HepG2 (cell line): ENCODE measurements around the gene LCAT. TPM values are rescaled to one million over a fixed set of nuclear protein-coding genes. Genes with fewer than 3 reads are reported as not detected.

ENCODE experiments used
- AHR ChIP-seq: IDR thresholded peaks from 2 replicates; pipeline ENCODE4 v1.6.1; 2018; ENCODE audit warnings: missing genetic modification reagents, missing compliant biosample characterization
- ARNT2 ChIP-seq: sonication (generic); formaldehyde crosslinking; IDR thresholded peaks from 2 replicates; pipeline ENCODE4 v1.8.0; 2022; ENCODE audit warnings: mild to moderate bottlenecking, low read depth, missing genetic modification reagents, moderate library complexity
- CBFB ChIP-seq: sonication (generic); formaldehyde crosslinking; IDR thresholded peaks from 2 replicates; pipeline ENCODE4 v1.4.0; 2020; ENCODE audit warnings: missing genetic modification reagents
- FOXJ3 ChIP-seq: sonication (generic); formaldehyde crosslinking; IDR thresholded peaks from 2 replicates; pipeline ENCODE4 v1.4.0; 2020; ENCODE audit warnings: missing genetic modification reagents, mild to moderate bottlenecking, borderline replicate concordance
- IRF2 ChIP-seq: IDR thresholded peaks from 2 replicates; pipeline ENCODE4 v1.6.1; 2018; ENCODE audit warnings: missing genetic modification reagents, missing compliant biosample characterization
- NR2F6 ChIP-seq, 2 experiments: IDR thresholded peaks; 2 replicates each; pipeline ENCODE4 v1.6.1; 2016; ENCODE audit warnings: antibody characterized with exemption in 1 of 2, mild to moderate bottlenecking in 1 of 2
- REPIN1 ChIP-seq: sonication (generic); formaldehyde crosslinking; IDR thresholded peaks from 2 replicates; pipeline ENCODE4 v1.8.0; 2022; ENCODE audit warnings: missing genetic modification reagents, low read depth, mild to moderate bottlenecking, borderline replicate concordance
- ZFP36L1 ChIP-seq: sonication (generic); formaldehyde crosslinking; IDR thresholded peaks from 2 replicates; pipeline ENCODE4 v1.8.0; 2022; ENCODE audit warnings: mild to moderate bottlenecking, missing genetic modification reagents, moderate library complexity
- ZNF790 ChIP-seq: sonication (generic); formaldehyde crosslinking; IDR thresholded peaks from 2 replicates; pipeline ENCODE4 v1.8.0; 2022; ENCODE audit warnings: missing genetic modification reagents, mild to moderate bottlenecking, borderline replicate concordance
- polyA plus RNA-seq, 8 experiments: library from polyadenylated mRNA; depleted of rRNA in 3 of 8; stranded (reverse) in 7 of 8; unstranded in 1 of 8; fragments of >200 nt; fragmentation: Illumina TruSeq in 4 of 8; extraction: Trizol in 4 of 8; gene quantifications; 2 replicates each; pipeline versions ENCODE4 v1.2.1 to v1.2.3, GENCODE V29; 2011 to 2016; ENCODE audit warnings: low read depth in 4 of 8, missing spikeins in 1 of 8, mixed read lengths in 1 of 8; ENCODE audit not compliant: insufficient read depth in 1 of 8
- total RNA-seq, 5 experiments: library from RNA; depleted of rRNA; stranded (reverse); fragments of >200 nt; fragmentation: Illumina TruSeq; extraction: Trizol; gene quantifications; 2 replicates each; pipeline ENCODE4 v1.2.3, GENCODE V29; 2016; ENCODE audit warnings: low read depth in 1 of 5
- TF ChIP-seq, protein P1 (sequence below): sonication (generic); formaldehyde crosslinking; IDR thresholded peaks from one replicate; pipeline ENCODE4 v1.5.1; 2020; ENCODE audit warnings: mild to moderate bottlenecking, missing genetic modification reagents; ENCODE audit errors: not compliant biosample characterization
- TF ChIP-seq, protein P2 (sequence below): sonication (generic); formaldehyde crosslinking; IDR thresholded peaks from 2 replicates; pipeline ENCODE4 v1.4.0; 2020; ENCODE audit warnings: missing genetic modification reagents, borderline replicate concordance
- TF ChIP-seq, protein P3 (sequence below): sonication (generic); formaldehyde crosslinking; IDR thresholded peaks from 2 replicates; pipeline ENCODE4 v1.4.0; 2020; ENCODE audit warnings: mild to moderate bottlenecking, missing genetic modification reagents

LCAT gene
- total and polyA plus RNA-seq, 2 of the 13 experiments (the other 11 are each of a cell fraction or from before 2014, with no cell fraction given): 36.1 to 38.9 TPM

DNA sequence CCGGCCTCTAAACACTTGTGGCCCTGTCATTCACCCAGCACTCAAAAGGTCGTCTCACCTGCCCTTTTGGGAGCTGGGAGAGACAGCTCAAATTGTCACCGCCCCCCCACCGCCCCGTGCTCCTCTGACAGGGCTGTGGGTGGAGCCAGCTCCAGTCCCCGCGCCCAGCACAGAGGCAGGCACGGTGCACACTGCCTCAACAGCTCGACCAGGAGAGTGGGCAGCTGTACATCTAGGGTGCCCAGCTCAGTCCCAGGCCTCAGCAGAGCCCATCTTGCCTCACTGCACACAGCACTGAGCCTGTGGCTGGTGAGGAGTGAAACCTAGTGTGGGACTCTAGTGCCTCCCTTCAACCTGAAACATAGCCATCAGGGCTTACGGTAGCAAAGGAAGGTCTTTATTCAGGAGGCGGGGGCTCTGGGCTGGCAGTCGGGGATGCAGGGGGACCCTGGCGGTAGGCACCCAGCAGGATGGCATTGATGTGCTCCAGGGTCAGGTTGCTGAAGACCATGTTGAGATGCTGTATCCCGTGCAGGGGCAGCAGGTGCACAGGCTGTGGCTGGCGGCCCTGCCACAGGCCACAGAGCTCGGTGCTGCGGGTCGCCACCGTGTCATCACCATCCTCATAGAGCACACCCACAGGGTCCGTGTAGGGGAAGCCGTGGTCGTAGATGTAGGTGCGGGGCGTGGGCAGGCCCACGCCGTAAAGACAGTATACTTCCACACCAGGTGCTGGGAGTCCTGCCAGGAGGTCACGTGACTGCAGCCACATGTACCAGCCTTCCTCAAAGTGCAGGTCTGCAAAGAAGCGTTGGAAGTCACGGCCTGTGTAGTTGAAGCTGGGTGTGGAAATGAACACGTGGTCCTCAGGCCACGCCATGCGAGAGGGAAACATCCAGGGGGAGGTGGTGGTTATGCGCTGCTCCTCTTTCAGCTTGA, 4.1 kb downstream of the LCAT start (continued):
- TF ChIP-seq, protein P1, sequence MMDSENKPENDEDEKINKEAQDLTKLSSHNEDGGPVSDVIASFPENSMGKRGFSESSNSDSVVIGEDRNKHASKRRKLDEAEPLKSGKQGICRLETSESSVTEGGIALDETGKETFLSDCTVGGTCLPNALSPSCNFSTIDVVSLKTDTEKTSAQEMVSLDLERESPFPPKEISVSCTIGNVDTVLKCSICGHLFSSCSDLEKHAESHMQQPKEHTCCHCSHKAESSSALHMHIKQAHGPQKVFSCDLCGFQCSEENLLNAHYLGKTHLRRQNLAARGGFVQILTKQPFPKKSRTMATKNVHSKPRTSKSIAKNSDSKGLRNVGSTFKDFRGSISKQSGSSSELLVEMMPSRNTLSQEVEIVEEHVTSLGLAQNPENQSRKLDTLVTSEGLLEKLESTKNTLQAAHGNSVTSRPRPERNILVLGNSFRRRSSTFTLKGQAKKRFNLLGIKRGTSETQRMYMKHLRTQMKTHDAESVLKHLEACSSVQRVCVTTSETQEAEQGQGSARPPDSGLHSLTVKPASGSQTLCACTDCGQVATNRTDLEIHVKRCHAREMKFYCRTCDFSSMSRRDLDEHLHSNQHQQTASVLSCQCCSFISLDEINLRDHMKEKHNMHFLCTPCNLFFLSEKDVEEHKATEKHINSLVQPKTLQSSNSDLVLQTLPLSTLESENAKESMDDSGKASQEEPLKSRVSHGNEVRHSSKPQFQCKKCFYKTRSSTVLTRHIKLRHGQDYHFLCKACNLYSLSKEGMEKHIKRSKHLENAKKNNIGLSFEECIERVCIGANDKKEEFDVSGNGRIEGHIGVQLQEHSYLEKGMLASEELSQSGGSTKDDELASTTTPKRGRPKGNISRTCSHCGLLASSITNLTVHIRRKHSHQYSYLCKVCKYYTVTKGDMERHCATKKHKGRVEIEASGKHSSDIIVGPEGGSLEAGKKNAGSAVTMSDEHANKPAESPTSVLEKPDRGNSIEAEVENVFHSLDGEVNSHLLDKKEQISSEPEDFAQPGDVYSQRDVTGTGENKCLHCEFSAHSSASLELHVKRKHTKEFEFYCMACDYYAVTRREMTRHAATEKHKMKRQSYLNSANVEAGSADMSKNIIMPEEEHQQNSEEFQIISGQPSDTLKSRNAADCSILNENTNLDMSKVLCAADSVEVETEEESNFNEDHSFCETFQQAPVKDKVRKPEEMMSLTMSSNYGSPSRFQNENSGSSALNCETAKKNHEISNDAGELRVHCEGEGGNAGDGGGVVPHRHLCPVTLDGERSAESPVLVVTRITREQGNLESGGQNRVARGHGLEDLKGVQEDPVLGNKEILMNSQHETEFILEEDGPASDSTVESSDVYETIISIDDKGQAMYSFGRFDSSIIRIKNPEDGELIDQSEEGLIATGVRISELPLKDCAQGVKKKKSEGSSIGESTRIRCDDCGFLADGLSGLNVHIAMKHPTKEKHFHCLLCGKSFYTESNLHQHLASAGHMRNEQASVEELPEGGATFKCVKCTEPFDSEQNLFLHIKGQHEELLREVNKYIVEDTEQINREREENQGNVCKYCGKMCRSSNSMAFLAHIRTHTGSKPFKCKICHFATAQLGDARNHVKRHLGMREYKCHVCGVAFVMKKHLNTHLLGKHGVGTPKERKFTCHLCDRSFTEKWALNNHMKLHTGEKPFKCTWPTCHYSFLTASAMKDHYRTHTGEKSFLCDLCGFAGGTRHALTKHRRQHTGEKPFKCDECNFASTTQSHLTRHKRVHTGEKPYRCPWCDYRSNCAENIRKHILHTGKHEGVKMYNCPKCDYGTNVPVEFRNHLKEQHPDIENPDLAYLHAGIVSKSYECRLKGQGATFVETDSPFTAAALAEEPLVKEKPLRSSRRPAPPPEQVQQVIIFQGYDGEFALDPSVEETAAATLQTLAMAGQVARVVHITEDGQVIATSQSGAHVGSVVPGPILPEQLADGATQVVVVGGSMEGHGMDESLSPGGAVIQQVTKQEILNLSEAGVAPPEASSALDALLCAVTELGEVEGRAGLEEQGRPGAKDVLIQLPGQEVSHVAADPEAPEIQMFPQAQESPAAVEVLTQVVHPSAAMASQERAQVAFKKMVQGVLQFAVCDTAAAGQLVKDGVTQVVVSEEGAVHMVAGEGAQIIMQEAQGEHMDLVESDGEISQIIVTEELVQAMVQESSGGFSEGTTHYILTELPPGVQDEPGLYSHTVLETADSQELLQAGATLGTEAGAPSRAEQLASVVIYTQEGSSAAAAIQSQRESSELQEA (CRISPR knock-in tag): peak; percentile 52
- TF ChIP-seq, protein P2, sequence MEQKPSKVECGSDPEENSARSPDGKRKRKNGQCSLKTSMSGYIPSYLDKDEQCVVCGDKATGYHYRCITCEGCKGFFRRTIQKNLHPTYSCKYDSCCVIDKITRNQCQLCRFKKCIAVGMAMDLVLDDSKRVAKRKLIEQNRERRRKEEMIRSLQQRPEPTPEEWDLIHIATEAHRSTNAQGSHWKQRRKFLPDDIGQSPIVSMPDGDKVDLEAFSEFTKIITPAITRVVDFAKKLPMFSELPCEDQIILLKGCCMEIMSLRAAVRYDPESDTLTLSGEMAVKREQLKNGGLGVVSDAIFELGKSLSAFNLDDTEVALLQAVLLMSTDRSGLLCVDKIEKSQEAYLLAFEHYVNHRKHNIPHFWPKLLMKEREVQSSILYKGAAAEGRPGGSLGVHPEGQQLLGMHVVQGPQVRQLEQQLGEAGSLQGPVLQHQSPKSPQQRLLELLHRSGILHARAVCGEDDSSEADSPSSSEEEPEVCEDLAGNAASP (CRISPR knock-in tag): no peak
- TF ChIP-seq REPIN1 (CRISPR knock-in tag) (peak; percentile 69; the same call in 1 of the 2 replicates), IRF2 (0 out of 2 replicates have a peak, but pooled peaks have one; percentile 16), ZFP36L1 (no peak), NR2F6 (IDR thresholded peaks at IDR 0.05) (no peak), NR2F6 (CRISPR knock-in tag; IDR thresholded peaks at IDR 0.05) (no peak), ZNF790 (CRISPR knock-in tag) (no peak), AHR (CRISPR knock-in tag) (no peak), FOXJ3 (no peak), CBFB (CRISPR knock-in tag) (no peak), ARNT2 (CRISPR knock-in tag) (no peak)
- TF ChIP-seq, protein P3, sequence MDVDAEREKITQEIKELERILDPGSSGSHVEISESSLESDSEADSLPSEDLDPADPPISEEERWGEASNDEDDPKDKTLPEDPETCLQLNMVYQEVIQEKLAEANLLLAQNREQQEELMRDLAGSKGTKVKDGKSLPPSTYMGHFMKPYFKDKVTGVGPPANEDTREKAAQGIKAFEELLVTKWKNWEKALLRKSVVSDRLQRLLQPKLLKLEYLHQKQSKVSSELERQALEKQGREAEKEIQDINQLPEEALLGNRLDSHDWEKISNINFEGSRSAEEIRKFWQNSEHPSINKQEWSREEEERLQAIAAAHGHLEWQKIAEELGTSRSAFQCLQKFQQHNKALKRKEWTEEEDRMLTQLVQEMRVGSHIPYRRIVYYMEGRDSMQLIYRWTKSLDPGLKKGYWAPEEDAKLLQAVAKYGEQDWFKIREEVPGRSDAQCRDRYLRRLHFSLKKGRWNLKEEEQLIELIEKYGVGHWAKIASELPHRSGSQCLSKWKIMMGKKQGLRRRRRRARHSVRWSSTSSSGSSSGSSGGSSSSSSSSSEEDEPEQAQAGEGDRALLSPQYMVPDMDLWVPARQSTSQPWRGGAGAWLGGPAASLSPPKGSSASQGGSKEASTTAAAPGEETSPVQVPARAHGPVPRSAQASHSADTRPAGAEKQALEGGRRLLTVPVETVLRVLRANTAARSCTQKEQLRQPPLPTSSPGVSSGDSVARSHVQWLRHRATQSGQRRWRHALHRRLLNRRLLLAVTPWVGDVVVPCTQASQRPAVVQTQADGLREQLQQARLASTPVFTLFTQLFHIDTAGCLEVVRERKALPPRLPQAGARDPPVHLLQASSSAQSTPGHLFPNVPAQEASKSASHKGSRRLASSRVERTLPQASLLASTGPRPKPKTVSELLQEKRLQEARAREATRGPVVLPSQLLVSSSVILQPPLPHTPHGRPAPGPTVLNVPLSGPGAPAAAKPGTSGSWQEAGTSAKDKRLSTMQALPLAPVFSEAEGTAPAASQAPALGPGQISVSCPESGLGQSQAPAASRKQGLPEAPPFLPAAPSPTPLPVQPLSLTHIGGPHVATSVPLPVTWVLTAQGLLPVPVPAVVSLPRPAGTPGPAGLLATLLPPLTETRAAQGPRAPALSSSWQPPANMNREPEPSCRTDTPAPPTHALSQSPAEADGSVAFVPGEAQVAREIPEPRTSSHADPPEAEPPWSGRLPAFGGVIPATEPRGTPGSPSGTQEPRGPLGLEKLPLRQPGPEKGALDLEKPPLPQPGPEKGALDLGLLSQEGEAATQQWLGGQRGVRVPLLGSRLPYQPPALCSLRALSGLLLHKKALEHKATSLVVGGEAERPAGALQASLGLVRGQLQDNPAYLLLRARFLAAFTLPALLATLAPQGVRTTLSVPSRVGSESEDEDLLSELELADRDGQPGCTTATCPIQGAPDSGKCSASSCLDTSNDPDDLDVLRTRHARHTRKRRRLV: no peak
